Kidney (tissue), 14 donors: ENCODE results near the gene PRUNE2. TPM values are rescaled to one million over a fixed set of nuclear protein-coding genes. Genes with fewer than 3 reads are reported as not detected.

Experiments used
- DNase-seq, 5 donors: peaks; one replicate each; pipeline ENCODE4 v3.0.0-alpha.2; 2013 to 2020
- FAIRE-seq: peaks from 2 replicates; lab custom pipeline; 2012; peaks lifted over from hg19 to GRCh38; lab: Jason Lieb, UNC
- H3K27ac ChIP-seq, 2 donors: one replicate each; pipeline ENCODE4 v1.7.0; 2013; ENCODE audit warnings: low read depth in 2 of 2, low read length in 2 of 2, inconsistent platforms in 1 of 2
- H3K27me3 ChIP-seq: one replicate; pipeline ENCODE4 v1.7.1; 2013; ENCODE audit warnings: low read length, inconsistent platforms; ENCODE audit not compliant: control insufficient read depth, insufficient read depth
- H3K36me3 ChIP-seq, 3 donors: one replicate each; pipeline versions ENCODE4 v1.7.0 to v1.7.1; 2013; ENCODE audit warnings: low read length in 3 of 3, control low read depth in 1 of 3, inconsistent platforms in 1 of 3; ENCODE audit not compliant: insufficient read depth in 3 of 3, control insufficient read depth in 2 of 3
- H3K4me1 ChIP-seq, 3 donors: one replicate each; pipeline versions ENCODE4 v1.7.0 to v1.7.1; 2013; ENCODE audit warnings: low read length in 3 of 3, inconsistent platforms in 1 of 3, low read depth in 1 of 3; ENCODE audit not compliant: control insufficient read depth in 2 of 3, insufficient read depth in 2 of 3
- H3K4me3 ChIP-seq, 3 donors: one replicate each; pipeline versions ENCODE4 v1.7.0 to v1.8.1; 2013; ENCODE audit warnings: low read length in 3 of 3, control low read depth in 1 of 3, inconsistent platforms in 1 of 3
- H3K9ac ChIP-seq, 3 donors: one replicate each; pipeline versions ENCODE4 v1.7.0 to v1.7.1; 2013; ENCODE audit warnings: low read length in 3 of 3, control low read depth in 1 of 3, inconsistent platforms in 1 of 3
- H3K9me3 ChIP-seq, 3 donors: one replicate each; pipeline versions ENCODE4 v1.7.0 to v1.7.1; 2013; ENCODE audit warnings: low read length in 3 of 3, control low read depth in 1 of 3, inconsistent platforms in 1 of 3; ENCODE audit not compliant: control insufficient read depth in 2 of 3, insufficient read depth in 1 of 3
- intact Hi-C: fragments of 100-400 bp; cut with DNase I; formaldehyde crosslinking; loops from one replicate; pipeline ENCODE4 v1.11.1; 2022
- polyA plus RNA-seq: library from polyadenylated mRNA; stranded (reverse); fragments of 350-450 nt; fragmentation: Illumina TruSeq; extraction: RNeasy Lipid Tissue Mini Kit (QIAGEN cat#74804); gene quantifications from one replicate; pipeline ENCODE4 v1.2.3, GENCODE V29; 2014; ENCODE audit warnings: low read depth, low replicate concordance; ENCODE audit not compliant: insufficient read depth
- total RNA-seq: library from RNA; stranded (reverse); fragmentation: NEBNext Ultra II Directional; extraction: Animal tissue kit (Norgen Biotek cat#: 25700); gene quantifications from one replicate; pipeline ENCODE4 v1.2.1, GENCODE V29; 2021
- TF ChIP-seq, protein P1 (sequence below): IDR thresholded peaks from 3 replicates; pipeline ENCODE4 v1.5.1; 2012; ENCODE audit warnings: mild to moderate bottlenecking, moderate library complexity, borderline replicate concordance; ENCODE audit not compliant: insufficient read depth; ENCODE audit errors: extremely low read depth
- donor health status: control.
- donor health status: control.
- donor health status: control.
- donor health status: control.
- donor health status: control.
- donor health status: DM: yes; HTN: yes; CAD: no.
- donor health status: Normal renal cell carcinoma (clear cell type).

Gene PRUNE2
- total and polyA plus RNA-seq, 2 donors from 2014 or later, result 12.6 to 65.1 TPM

DNA sequence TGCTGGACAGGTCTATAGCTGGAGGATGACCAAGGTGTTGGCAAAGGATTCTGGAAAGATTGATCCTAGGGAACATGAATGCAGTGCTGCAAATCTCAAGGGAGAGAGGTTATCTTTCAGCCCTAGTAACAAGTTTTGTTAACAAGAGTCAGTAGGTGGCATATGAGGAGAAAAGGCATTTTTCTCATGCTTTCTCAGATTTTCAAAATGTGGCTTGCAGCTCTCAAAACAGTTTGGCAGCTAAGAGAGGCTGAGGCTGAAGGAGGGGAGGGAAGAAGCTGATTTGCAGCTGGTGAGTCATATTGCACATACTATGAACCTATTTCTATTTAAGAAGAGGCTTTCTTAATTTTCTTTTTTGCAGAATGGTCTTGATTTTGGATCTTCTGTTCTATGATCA is 205.9 kb downstream of the PRUNE2 start:
- Histone ChIP-seq H3K27ac (no peak overlapping the region), H3K4me3 (no peak overlapping the region), H3K27me3 (no peaks in the 10 kb centered on the region), H3K9ac (no peak overlapping the region), H3K9me3 (no peaks in the 10 kb centered on the region), H3K36me3 (no peaks in the 10 kb centered on the region), H3K4me1 (no peaks in the 10 kb centered on the region)
- TF ChIP-seq, protein P1, sequence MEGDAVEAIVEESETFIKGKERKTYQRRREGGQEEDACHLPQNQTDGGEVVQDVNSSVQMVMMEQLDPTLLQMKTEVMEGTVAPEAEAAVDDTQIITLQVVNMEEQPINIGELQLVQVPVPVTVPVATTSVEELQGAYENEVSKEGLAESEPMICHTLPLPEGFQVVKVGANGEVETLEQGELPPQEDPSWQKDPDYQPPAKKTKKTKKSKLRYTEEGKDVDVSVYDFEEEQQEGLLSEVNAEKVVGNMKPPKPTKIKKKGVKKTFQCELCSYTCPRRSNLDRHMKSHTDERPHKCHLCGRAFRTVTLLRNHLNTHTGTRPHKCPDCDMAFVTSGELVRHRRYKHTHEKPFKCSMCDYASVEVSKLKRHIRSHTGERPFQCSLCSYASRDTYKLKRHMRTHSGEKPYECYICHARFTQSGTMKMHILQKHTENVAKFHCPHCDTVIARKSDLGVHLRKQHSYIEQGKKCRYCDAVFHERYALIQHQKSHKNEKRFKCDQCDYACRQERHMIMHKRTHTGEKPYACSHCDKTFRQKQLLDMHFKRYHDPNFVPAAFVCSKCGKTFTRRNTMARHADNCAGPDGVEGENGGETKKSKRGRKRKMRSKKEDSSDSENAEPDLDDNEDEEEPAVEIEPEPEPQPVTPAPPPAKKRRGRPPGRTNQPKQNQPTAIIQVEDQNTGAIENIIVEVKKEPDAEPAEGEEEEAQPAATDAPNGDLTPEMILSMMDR, result no peak
- intact Hi-C loops, result loop anchor here (10.0 kb wide), 1 partner anchor 255 kb away; no protein-coding TSS in a partner anchor
- no peak for FAIRE-seq
- DNase-seq, result no peak

DNA sequence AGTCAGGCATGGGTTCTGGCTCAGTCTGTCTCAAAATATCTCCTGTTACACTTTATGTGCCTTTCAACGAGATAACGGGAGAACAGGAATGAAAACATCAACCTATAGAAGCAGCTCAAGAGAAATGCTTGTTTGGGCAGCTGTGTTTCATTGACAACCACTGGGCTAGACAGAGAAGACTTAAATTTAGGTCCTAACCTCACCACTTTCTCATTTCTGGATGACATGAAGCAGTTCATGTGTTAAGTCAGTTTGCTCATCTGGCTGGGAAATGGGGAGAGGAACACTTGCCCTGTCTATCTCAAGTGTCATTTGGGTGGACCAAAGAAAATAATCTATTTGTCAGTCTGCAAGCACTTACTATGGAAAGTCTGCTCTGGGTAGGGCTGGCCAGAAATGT is 208.4 kb downstream of the PRUNE2 start:
- TF ChIP-seq, protein P1, result no peak
- H3K4me1 ChIP-seq, result no peaks in the 10 kb centered on the region
- intact Hi-C loops, result no loop called here
- H3K4me3 ChIP-seq, result no peak overlapping the region
- H3K9me3 ChIP-seq, result no peaks in the 10 kb centered on the region
- no peaks in the 10 kb centered on the region for H3K36me3 ChIP-seq
- H3K9ac ChIP-seq, result no peak overlapping the region
- DNase-seq, result no peak
- H3K27ac ChIP-seq, result no peak overlapping the region
- H3K27me3 ChIP-seq, result no peaks in the 10 kb centered on the region
- no peak for FAIRE-seq

DNA sequence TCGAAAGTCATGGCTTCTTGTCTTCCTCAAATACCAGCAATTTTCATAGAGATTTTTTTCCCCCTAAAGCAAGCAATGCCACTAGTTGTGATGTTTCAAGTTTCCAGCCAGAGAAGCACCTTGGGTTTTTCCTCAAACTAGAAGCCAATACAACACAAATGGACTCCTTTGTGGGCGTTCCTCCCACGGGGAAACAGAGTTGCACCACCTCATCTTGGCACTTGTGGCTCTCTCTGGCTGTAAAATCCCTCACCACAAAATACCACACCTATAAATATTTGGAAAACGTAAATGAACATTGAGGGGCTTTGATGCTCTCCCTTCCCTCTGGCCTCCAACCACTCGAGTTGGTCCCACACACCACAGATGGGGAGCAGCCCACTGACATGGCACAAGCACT is 208.8 kb downstream of the PRUNE2 start:
- intact Hi-C loops, result no loop called here
- no peak for FAIRE-seq

More for the DNA sequence above, 208.8 kb downstream of the PRUNE2 start:
- Histone ChIP-seq H3K27ac (no peak overlapping the region), H3K36me3 (no peaks in the 10 kb centered on the region), H3K9ac (no peak overlapping the region), H3K4me3 (no peak overlapping the region), H3K27me3 (no peaks in the 10 kb centered on the region), H3K9me3 (no peaks in the 10 kb centered on the region), H3K4me1 (no peaks in the 10 kb centered on the region)
- TF ChIP-seq, protein P1, result no peak
- DNase-seq, result no peak
